NCI-H1105 (cell line): ENCODE results near the gene CBR4.
A peak's percentile ranks its signal among the peaks of the same experiment; 100 is the strongest.
"Not testable (repeated sequence)": the region's sequence is repeated elsewhere in the genome, so short reads cannot be mapped to it uniquely, and the experiment has no call there.

Experiments used
- DNase-seq: peaks from one replicate; lab custom pipeline; 2025; lab: John Stamatoyannopoulos, UW

The CBR4 gene

GRCh38 chr4:168993714-168994510, 16.1 kb downstream of the CBR4 start:
- DNase-seq, result no peak

DNA sequence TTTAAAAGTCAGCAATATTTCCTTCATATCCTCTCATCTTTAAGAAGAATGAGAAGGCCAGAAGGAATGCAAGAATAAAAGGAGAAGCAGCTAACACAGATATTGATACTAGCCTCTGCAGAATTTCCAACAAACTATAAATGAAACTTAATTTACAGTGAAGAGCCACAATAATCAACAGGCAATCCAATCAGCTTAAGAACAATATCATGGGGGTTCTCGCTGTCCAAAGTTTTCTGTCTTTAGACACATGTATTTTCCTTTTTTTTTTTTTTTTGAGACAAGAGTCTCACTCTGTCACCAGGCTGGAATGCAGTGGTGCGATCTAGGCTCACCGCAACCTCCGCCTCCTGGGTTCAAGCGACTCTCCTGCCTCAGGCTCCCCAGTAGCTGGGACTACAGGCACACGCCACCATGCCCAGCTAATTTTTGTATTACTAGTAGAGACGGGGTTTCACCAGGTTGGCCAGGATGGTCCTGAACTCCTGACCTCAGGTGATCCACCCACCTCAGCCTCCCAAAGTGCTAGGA, 17.0 kb downstream of the CBR4 start:
- DNase-seq, result not testable (repeated sequence)

- no peak for DNase-seq
Measured at GRCh38 chr4:168981942-168982341, 28.1 kb downstream of the CBR4 start.

GRCh38 chr4:168981460-168981859, 28.6 kb downstream of the CBR4 start:
- no peak for DNase-seq

DNA sequence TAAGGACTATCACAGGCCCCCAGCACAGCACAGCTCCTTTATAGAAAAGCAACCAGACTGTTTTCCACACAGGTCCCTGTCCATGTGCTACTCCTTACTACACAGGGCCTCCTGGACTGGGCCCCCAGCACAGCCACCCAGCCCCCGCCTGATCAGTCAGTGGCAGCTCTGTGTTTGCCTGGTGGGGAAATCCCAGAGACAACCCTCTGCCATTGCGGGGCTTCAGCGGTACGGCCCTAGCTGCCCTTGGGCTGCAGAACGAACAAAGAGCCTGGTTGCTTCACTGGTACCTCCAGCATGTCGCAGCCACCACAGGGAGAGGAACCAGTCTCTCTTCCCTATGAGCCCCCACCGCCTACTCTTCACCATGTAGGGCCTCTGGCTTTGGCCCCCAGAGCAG, 30.7 kb downstream of the CBR4 start:
- DNase-seq, result no peak

DNA sequence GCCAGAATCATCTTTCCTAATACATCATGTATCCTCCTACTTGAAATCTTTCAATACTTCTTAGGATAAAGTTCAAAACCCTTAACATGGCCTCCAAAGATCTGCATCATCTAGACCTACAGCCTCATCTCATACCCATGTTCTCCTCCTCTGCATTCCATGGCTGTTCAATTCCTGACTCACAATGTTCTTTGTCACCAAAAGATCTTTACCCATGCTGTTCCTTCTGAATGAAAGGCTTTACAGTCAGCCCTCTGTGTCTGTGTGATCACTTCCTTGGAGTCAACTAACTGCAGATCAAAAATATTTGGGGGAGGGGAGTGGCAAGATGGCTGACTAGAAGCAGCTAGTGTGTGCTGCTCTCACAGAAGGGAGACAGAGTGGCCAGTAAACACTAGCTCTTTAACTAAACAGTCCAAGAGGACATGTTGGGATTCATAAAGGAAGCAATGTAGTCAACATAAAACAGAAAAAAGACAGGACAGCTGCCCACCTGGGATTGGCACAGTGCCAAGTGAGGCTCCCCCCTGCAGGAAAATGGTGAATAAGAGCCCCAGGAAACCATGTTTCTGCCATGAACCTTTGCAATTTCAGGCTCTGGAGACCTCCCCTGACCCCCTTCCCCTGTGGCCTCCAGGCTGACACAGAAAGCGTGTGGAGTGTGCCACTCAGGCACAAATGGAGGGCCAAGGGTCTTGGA, 31.9 kb downstream of the CBR4 start:
- no peak for DNase-seq

DNA sequence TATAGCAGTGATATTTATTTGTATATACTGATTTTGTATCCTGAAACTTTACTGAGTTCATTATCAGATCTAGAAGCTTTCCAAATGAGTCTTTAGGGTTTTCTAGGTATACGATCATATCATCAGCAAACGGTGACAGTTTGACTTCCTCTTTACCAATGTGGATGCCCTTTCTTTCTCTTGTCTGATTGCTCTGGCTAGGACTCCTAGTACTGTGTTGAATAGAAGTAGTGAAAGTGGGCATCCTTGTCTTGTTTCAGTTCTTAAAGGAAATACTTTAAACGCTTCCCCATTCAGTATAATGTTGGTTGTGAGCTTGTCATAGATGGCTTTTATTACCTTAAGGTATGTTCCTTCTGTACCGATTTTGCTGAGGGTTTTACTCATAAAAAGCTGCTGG, 37.5 kb downstream of the CBR4 start:
- no peak for DNase-seq

GRCh38 chr4:168960716-168961115, 49.3 kb downstream of the CBR4 start:
- no peak for DNase-seq

- no peak for DNase-seq
Measured at GRCh38 chr4:168955674-168956073, 54.4 kb downstream of the CBR4 start.

DNA sequence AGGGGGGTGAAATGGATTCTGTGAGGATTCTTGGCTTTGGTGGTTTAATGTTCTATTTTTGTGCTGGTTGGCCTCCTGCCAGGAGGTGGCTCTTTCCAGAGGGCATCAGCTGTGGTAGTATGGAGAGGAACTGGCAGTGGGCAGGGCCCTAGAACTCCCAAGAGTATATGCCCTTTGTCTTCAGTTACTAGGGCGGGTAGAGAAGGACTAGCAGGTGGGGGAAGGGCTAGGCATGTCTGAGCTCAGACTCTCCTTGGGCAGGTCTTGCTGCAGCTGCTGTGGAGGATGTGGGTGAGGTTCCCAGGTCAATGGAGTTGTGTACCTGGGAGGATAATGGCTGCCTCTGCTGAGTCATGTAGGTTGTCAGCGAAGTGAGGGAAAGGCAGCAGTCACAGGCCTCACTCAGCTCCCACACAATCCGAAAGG, 57.2 kb downstream of the CBR4 start:
- DNase-seq, result peak; percentile 3

GRCh38 chr4:168945291-168945690, 64.8 kb downstream of the CBR4 start:
- no peak for DNase-seq

GRCh38 chr4:168942985-168943384, 67.1 kb downstream of the CBR4 start:
- no peak for DNase-seq
